GM21717 (cell line): ENCODE results near the gene ALDH1A3.

ENCODE experiments used
- ATAC-seq: cut with Tn5 transposase; IDR thresholded peaks from one replicate; pipeline ENCODE4 v1.9.1; 2021; ENCODE audit warnings: mild to moderate bottlenecking, moderate library complexity; ENCODE audit not compliant: unreplicated experiment

ALDH1A3 gene

DNA sequence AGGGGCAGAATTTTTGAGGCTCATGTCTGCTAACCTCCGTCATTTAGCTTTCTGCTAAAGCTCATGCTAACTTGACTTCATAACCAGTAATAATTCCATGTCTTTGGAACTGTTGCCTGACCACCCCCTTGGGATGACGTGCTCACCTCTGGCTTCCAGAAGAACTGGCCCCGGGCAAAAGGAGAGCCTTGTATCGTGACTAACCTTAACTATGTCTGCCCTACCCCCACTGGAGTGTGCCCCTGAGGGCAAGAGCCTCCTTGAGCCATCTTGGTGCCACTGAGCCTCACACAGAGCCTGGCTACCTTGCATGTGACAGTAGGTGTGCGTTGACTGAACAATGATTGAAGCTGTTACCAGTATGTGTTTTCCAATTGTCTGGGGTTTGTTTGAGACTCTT lies 44.3 kb downstream of the ALDH1A3 start:
- no peak for ATAC-seq

DNA sequence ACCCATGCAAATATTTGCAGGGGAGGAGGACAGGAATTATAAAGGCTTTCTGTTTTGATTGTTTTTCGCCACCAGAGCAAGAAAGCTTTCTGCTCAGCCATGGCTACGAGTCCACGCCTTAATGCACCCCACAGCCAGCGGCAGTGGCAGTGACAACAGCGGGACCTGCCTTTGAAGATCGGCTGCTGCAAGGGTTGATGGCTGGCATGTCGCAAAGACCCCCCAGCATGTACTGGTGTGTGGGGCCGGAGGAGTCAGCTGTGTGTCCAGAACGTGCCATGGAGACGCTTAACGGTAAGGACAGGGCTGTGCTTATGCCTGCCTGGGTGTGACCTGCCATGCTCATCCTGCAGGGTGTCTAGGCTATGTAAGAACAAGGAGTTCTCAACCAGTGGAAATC lies 44.8 kb downstream of the ALDH1A3 start:
- no peak for ATAC-seq

DNA sequence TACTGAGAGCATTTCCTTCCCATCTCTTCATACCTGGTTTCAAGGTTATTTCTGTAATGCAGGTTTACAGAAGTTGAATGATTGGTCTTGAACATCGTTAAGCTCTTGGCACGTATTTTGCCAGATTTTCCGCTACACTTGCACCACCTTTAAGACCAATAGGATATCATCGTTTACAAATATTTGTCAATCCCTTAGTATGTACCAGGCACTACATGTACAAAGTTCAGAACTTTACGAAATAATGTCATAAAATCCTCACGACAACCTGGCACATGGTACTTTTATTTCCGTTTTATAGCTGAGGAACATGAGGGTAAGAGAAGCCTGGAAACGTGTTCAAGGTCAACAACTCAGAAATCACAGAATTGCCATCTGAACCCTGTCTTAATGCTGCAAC lies 45.8 kb downstream of the ALDH1A3 start:
- no peak for ATAC-seq

DNA sequence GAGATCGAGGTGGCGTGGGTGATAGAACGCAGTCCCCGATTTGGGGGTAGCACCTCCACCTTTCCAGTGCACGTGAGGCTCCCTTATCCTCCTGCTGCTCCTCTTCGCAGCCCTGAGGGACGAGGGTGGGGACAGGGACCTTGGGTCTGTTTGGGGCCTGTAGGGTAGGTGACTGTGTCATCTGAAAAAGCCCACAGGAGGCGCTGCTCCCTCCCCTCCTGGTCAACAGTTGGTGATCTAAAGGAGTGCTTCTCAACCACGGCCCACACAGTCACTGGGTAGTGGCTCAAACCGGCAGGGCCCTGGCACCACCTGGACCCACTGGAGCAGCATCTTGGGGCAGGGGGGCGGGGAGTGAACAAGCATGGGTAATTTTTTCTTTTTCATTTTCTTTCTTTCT lies 46.6 kb downstream of the ALDH1A3 start:
- no peak for ATAC-seq

DNA sequence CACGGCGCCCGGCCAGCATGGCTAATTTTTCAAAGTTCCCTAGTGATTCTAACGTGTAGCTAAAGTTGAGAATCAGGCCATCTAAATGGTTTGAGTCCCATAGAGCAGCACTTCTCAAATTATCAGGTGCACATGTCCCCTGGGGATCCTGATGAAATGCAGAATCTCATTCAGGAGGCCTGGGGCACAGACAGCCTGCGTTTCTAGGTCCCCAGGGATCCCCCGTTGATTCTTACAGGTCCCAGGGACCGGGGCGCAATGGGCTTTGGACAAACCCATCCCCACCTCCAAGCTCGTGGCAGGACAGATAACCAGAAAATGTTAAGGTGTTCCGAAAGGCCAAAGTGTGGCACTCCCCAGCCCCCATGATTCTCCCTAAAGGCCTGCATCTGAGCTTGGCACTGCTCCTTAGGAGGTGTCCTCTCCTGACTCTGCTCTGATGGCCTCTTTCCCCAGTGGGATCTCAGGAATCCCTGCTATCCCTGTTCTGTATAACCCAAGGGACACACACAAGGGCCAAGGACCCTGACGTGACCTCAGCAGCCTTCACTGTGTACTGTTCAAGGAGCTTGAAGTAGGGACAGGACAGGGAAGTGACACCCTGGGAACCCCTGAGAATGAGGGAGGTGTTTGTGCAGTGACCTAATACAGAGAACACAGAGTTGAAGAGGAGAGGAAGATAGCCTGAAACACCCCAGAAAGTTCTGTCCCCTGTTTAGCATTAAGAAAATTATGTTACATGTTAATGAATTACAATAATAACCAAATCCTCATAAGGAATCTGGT lies 47.5 kb downstream of the ALDH1A3 start:
- ATAC-seq, result no peak

DNA sequence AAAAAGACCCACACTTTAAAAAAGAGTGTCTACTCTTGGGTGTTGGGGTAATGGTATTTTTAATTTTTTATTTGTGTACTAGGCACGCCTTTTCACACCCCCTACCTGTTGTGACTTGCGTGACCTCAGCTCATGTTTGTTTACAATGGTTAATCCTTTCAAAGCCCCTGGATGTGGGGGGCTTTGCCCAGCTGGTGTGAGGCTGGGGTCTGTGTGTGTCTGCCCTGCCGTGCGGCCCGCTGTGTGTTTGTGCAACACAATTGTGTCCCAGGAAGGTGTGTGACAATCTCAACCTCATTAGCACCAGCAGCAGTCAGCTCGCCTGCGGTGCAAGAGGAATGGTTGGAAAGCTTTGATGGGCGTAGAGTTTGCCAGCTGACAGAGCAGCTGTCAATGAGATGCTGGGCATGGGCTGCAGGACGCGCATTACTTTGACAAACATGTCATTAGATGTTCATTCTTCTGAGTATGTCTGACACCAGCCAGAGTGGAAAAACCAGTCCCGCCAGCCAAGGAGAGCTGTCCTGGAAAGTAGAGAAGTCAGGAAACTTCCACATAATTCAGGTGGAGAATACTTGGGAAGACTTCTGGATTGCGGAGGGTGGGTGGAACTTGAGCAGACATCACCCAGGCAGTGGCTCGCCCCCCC lies 49.1 kb downstream of the ALDH1A3 start:
- no peak for ATAC-seq

DNA sequence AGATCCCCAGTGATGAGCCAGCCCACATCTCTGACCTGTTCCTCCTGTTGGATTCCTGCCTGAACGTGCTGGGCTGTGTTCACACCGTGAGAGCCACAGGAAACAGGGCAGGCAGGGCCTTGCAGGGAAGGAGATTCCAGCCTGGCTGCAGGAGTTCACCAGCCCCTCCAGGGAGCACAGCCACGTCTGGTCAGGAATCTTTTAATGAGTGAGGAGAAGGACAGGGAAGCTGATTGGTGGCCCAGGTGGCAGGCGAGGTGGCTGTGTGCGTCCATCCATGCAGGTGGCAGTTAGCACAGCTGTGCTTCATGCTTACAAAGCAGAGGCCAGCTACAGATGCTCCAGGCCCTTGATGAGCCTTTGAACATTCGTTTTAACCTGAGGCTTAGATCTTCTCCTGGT lies 50.0 kb downstream of the ALDH1A3 start:
- no peak for ATAC-seq

DNA sequence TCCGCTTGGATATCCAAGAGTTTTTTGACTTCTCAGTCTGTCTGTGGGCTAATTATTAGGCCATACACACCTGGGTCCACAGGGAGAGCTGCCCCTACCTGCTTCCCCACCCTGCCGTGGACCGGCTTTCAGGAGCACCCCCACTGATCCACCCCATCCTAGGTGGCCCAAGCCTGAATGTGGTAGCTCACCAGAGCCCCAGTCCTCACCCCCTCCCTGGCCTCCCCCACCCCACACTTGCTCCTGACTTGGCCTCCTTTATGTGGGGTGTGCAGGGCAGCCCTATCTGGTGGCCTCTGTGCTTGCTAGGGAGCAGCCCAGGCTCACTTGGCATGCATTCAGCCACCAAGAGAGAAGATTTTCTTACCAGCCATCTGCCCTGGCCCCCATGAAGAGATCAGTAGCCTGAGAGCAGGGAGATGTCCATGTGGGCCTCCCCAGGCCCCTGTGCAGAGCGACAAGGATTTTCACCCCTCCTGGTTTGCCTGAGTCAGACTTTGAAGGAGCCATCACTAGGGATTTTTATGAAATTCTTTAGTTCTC lies 50.7 kb downstream of the ALDH1A3 start:
- no peak for ATAC-seq

DNA sequence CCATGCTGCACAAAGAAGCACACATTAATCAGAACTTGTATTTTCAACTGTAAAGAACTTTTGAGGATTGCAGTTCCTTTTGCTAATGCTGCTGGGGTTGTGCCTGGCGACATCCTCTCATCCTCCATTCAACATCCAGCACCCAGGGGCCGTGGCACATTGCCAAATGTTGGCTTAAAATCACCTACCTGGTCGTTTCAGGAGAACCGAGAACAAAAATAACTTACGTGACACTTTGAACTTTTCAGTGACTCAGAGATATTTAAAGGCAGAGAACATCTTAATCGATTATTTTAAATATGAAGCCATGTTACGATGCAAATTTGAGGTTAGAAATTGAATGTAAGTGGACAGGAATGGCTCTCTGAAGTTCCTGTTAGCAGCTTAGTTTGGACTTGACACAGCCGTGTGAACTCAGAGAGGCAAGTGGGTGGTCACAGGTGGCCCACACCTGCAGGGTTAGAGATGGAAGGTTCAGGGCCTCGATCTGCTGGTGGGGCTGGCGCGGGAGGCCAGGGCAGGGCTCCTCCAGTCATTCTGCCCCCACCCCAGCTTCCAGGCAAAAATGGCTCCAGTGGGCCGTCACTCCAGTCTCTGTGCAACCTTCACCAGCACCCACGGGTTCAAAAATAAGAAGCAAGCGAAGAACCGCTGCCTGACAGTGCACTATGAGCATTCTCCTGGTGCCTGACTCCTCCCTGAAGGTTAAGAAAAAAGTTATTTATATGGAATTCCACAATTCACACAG lies 51.7 kb downstream of the ALDH1A3 start:
- ATAC-seq, result peak; percentile 57

DNA sequence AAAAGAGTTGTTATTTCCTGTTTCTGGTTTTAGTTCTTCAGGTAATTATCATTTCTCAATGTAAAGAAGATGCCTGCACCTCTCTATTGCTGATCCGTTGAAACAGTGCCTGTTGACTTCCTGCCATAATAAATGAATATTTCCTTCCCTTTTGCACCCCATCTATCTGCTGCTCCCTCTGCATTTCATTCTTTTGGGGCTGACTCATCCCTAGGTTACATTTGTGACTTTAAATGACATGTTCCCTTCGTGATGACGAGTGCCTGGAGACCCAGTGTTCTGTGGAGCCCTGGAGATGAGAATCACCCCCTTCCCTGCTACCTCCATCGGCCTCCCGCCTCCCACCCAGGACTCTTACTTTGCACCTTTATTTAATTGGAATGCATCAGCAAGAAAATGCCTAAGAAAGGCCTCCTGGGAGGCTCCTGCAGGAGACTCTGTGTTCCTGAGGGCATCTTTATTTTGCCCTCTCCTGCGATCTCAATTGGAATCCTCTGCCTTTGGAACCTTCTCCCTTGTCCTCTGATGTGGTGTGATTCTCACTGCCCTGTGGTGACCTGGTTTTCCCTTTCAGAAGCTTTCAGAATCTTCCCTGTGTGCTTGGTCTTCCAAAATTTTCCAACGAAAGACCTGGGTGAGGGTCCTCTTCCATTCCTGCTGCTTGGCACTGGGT lies 53.2 kb downstream of the ALDH1A3 start:
- no peak for ATAC-seq

DNA sequence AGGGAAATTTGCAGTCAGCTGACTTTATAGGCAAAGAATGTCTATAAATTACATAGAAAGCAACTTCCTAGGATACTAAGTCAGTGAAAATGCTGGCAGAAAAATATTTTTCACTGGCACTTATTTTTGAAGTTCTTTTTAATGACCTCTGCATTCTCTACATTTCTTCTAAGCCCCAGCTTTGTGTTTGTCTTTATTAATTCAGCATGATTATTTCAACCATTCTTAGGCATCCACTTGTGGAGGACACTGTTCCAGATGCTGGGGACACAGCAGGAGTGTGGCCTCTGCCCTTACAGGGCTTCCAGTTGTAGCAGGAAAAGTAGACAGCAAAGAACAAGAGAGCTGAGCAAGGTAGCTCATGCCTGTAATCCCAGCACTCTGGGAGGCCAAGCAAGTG lies 54.5 kb downstream of the ALDH1A3 start:
- ATAC-seq, result no peak

DNA sequence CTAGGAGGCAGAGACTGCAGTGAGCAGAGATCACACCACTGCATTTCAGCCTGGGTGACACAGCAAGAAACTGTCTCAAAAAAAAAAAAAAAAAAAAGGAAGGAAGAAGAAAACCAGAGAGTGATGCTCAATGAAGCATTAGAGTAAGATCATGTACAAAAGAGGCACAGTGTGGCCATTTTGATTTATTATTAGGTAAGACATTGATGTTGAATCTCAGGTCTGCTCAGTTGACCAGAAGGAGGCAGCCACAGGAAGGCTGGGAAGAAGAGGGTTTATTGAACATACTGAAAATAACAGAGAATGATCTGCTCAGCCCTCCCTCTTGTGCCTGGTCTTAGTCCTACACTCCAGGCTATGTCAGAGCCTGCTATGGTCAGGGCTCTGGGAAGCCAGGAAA lies 55.1 kb downstream of the ALDH1A3 start:
- no peak for ATAC-seq

DNA sequence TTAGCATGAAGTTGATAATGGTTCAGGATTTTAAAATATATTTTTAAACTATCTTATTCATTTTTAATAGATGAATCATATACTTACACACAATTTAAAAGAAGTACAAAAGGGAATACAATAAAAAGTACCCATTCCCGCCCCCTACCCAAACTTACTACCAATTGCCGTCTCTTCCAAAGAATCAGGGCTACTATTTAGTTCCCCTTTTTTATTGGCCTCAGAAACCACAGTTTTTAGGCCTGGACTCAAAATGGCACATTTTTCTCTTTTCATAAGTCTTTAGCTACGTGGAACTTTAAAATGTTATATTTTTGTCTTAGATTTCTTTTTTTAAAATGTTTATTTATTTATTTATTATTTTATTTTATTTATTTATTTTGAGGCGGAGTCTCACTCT lies 57.5 kb downstream of the ALDH1A3 start:
- ATAC-seq, result no peak

DNA sequence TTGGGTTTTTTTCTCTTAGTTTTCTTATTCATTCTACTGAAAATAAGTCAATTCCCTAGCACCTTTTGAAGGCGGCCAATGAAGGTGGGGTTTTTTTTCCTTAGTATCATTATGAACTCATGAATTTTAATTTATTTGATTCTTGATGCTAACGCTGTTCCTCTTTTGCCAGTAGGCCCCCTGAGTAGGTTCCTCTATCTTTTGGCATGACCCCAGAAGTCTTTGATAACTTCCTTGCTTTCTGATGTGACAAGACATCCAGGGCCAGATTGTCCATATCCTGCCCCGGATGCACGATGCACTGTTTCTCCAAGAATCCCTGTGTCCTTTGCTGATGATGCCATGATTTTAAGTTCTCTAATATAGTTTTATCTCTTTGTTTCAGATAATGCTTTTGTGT lies 60.2 kb downstream of the ALDH1A3 start:
- ATAC-seq, result no peak

DNA sequence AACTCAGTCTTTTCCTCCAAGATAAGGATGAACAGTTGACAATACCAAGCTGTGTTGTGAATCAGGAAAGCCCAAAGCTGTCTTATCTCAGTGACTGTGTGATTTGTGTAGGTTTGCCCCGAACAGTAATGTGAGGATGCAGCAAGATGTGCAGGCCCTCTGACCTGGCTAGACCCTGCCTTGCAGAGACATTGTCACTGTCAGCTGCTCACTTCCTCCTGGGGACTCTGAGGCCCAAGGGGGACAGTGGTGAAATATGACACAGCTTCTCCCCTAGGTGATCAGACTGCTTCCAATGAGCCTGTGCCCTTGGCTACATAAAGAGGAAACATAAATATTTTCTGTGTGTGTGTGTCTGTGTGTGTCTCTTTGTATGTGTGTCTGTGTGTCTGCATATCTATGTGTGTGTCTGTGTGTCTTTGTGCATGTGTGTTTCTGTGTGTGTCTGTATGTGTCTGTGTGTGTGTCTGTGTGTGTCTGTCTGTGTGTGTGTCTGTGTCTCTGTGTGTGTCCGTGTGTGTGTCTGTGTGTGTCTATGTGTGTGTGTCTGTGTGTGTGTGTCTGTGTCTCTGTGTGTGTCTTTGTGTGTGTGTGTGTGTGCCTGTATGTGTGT lies 61.2 kb downstream of the ALDH1A3 start:
- peak; percentile 65 for ATAC-seq

DNA sequence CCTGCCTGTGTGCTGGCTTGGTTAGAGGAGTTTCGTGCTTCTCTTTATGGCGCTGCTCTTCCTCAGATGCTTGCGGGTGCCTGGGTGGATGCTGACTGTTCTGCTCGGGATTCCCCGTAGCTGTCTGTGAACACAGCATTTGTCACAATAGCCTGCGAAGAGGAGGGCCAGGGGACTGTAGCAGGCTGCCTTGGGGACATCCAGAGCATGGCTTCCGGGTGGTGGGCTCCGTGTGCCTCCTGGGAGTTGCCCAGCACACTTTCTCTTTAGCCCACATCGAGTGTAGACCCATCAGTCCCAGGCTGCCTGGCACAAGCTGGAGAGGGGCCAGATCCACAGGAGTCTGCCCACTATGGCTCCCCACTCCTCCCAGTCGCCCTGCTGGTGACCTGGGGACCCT lies 61.9 kb downstream of the ALDH1A3 start:
- ATAC-seq, result peak; percentile 73

DNA sequence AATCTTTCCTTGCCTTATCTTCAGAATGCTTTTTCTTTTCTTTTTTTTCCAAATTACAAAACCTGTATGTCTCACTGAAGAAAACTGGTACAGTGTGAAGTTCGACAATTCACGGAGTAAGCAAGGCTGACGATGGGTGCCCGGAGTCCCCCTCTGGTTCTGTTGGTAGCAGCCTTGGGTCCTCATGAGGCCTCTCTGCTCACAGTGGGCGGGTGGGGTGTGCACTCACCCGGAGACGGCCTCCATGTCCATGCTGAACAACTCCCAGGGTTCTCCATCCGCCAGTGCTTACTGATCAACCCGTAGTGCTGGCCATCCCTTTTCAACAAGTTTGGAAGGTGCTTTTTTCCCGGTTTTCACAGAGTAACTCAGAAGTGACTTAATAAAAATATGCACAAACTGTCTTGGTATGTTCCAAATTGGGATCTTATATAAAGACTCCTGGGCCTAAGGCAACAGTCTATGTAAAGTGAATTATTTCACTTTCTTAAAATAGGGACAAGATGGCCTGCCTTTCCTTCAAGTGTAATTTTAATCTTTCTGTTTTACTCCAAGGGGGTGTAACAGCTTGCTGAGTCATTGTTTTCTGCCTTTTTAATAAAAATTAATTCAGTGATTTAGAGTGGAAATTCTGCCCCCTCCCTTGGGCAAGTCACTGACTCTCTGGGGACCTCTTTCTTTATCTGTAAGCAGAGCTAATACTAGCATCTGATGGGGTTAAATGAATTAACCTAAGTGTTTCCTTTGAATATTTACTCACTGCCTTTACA lies 63.2 kb downstream of the ALDH1A3 start:
- no peak for ATAC-seq

DNA sequence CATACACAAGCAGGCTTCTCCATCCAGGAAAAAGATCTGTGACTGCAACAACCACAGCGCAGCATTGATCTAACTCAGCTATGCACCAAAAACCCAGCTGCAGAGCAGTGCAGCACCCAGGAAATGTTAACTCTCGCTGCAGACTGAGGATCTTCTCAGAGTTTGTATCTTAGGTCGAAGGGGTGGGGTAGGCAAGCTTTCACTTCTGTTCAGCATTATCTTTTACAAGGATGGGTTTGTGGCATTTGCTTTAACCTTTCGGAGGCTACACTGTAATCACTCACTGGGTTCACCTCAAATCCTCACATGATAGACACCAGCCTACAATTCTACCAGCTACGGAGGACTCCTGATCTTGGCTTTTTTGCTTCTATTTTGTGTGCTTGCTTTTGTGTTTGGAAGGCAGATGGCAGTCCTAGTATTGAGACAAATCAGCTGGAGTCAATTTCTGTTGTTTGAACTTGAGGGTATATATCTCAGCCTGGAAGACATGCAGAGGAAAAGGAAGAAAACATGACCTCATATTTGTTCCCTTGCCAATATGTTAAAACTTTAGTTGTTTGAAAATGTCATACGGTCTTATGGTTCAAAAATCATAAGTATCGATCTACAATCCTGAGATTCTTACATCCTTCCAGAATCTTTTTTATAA lies 64.7 kb downstream of the ALDH1A3 start:
- ATAC-seq, result no peak

DNA sequence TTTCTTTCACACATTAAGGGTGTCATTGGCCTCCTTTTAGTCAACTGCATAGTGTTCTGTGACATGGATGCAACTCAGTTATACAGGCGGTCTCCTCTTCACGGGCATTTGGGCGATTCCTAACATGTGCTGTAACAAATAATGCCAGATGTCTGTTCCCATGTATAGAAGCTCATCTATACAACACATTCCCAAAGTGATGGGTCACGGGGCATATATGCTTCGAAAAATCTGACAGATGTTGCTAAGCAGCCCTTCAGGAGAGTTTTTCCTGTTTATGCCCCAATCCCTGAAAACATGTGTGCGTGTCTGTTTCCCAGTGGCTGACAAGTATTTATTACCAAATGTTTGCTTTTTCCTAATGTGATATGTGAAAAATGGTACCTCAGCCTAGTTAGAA lies 65.4 kb downstream of the ALDH1A3 start:
- ATAC-seq, result no peak
